Measurements from ENCODE around the gene GFRA3.

GRCh38 chr5:138246822-138247221 is 27.6 kb downstream of the GFRA3 start:
- TF ChIP-seq CTCF (IDR thresholded peaks at IDR 0.05) (no peak), POLR2A (IDR thresholded peaks at IDR 0.05) (no peak)
